Measurements from ENCODE around the gene CCDC8.

DNA sequence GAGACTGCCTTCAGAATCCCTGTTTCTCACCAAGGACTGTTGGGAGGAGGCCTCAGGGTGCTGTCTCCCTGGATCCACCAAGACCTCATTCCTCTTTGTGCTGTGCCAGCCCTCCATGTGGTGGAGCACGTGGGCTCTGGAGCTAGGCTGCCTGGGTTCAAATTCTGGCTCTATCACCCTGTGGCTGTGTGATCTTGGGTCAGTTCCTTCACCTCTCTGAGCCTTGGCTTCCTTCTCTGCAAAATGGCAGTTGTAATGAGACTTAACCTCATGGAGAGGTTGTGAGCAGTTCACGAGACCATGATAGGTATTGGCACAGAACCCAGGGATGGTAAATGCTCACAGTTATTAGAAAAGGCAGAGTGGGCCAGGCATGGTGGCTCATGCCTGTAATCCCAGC lies 9.0 kb upstream of the CCDC8 start:
- TF ChIP-seq, protein P1, sequence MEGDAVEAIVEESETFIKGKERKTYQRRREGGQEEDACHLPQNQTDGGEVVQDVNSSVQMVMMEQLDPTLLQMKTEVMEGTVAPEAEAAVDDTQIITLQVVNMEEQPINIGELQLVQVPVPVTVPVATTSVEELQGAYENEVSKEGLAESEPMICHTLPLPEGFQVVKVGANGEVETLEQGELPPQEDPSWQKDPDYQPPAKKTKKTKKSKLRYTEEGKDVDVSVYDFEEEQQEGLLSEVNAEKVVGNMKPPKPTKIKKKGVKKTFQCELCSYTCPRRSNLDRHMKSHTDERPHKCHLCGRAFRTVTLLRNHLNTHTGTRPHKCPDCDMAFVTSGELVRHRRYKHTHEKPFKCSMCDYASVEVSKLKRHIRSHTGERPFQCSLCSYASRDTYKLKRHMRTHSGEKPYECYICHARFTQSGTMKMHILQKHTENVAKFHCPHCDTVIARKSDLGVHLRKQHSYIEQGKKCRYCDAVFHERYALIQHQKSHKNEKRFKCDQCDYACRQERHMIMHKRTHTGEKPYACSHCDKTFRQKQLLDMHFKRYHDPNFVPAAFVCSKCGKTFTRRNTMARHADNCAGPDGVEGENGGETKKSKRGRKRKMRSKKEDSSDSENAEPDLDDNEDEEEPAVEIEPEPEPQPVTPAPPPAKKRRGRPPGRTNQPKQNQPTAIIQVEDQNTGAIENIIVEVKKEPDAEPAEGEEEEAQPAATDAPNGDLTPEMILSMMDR (IDR thresholded peaks at IDR 0.05), result no peak
- no peak for TF ChIP-seq POLR2AphosphoS5 (IDR thresholded peaks at IDR 0.05)
- no peak for TF ChIP-seq POLR2A (IDR thresholded peaks at IDR 0.05)
- no peak for TF ChIP-seq EP300 (IDR thresholded peaks at IDR 0.05)
